BLaER1 treated with 17β-estradiol and CSF1 and Interleukin-3, amounts not matched to agents 10 nM and 100 nM (cell line): ENCODE results near the gene TMEM150B.

Experiments used
- H3K27ac ChIP-seq, 11 experiments: shearing (Covaris generic); formaldehyde crosslinking; 2 replicates each; pipeline ENCODE4 v1.8.1; 2022
- H3K27me3 ChIP-seq, 11 experiments: shearing (Covaris generic); formaldehyde crosslinking; 2 replicates each; pipeline ENCODE4 v1.8.1; 2022
- H3K36me3 ChIP-seq, 11 experiments: shearing (Covaris generic); formaldehyde crosslinking; 2 replicates each; pipeline ENCODE4 v1.8.1; 2022
- H3K4me1 ChIP-seq, 10 experiments: shearing (Covaris generic); formaldehyde crosslinking; 2 replicates each; pipeline ENCODE4 v1.8.1; 2022
- H3K4me2 ChIP-seq, 11 experiments: shearing (Covaris generic); formaldehyde crosslinking; 2 replicates each; pipeline ENCODE4 v1.8.1; 2022
- H3K4me3 ChIP-seq, 10 experiments: shearing (Covaris generic); formaldehyde crosslinking; 2 replicates each; pipeline ENCODE4 v1.8.1; 2022
- H3K9ac ChIP-seq, 11 experiments: shearing (Covaris generic); formaldehyde crosslinking; 2 replicates each; pipeline ENCODE4 v1.8.1; 2022
- H3K9me3 ChIP-seq, 11 experiments: shearing (Covaris generic); formaldehyde crosslinking; replicated peaks in 1 of 11; 2 replicates each; pipeline ENCODE4 v1.8.1; 2022
- H4K20me1 ChIP-seq, 11 experiments: shearing (Covaris generic); formaldehyde crosslinking; 2 replicates each; pipeline ENCODE4 v1.8.1; 2022
- Cebpa-rat ChIP-seq, 11 experiments: shearing (Covaris generic); IDR thresholded peaks; 2 replicates each; pipeline ENCODE4 v1.8.1; 2022

The TMEM150B gene

GRCh38 chr19:55345101-55345817, 20.1 kb upstream of the TMEM150B start:
- Histone ChIP-seq H4K20me1 (peaks cover 6 to 56% (median 10%) of the 10 kb centered on the region in 11 experiments; a peak in 14 of 22 replicates), H3K4me1 (peaks cover 19 to 86% (median 72%) of the 10 kb centered on the region in 10 experiments), H3K9ac (peak overlapping the region in 3 of 11 experiments; percentile 18 to 33 (median 19); a peak in 4 of 22 replicates), H3K9me3 (no peaks in the 10 kb centered on the region), H3K4me2 (peak overlapping the region in 3 of 11 experiments; percentile 13 to 46 (median 31); a peak in 2 of 22 replicates), H3K27me3 (no peaks in the 10 kb centered on the region), H3K4me3 (no peak overlapping the region), H3K27ac (peak overlapping the region in 1 of 11 experiments; percentile 2; a peak in 1 of 22 replicates), H3K36me3 (peaks cover 16 to 66% (median 38%) of the 10 kb centered on the region in 11 experiments)
- TF ChIP-seq Cebpa-rat (IDR thresholded peaks at IDR 0.05): no peak

DNA sequence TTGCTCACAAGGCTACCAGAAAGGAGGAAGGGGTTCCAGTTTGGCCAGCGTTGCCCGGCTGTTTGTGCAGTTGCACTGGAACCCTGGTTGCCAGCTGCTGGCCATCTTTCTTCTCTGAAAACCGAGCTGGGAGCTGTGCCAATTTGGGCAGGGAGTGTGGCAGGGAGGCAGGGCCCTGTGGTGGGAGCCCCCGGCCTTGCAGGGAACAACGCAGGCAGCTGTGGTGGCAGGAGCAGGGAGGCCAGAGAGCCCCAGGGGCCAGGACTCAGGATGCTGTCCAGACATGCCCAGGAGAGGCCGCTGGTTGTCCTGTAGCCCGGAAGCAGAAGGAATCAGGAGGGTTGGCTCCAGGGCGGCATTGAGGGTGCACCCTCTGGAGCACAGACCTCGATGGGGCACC, 19.3 kb upstream of the TMEM150B start:
- TF ChIP-seq Cebpa-rat (IDR thresholded peaks at IDR 0.05): no peak
- peaks cover 16 to 66% (median 38%) of the 10 kb centered on the region in 11 experiments for H3K36me3 ChIP-seq
- peaks cover 19 to 83% (median 71%) of the 10 kb centered on the region in 10 experiments for H3K4me1 ChIP-seq
- no peak overlapping the region for H3K4me3 ChIP-seq
- H3K4me2 ChIP-seq: peak overlapping the region in 6 of 11 experiments; percentile 13 to 46 (median 26); a peak in 8 of 22 replicates
- peak overlapping the region in 1 of 11 experiments; percentile 36; a peak in 1 of 22 replicates for H3K27ac ChIP-seq
- no peaks in the 10 kb centered on the region for H3K27me3 ChIP-seq
- H3K9me3 ChIP-seq: no peaks in the 10 kb centered on the region
- H4K20me1 ChIP-seq: peaks cover 6 to 56% (median 10%) of the 10 kb centered on the region in 11 experiments; a peak in 14 of 22 replicates
- peak overlapping the region in 6 of 11 experiments; percentile 20 to 63 (median 29); a peak in 6 of 22 replicates for H3K9ac ChIP-seq

GRCh38 chr19:55341595-55342531, 16.7 kb upstream of the TMEM150B start:
- TF ChIP-seq Cebpa-rat (IDR thresholded peaks at IDR 0.05): no peak
- peaks cover 26 to 72% (median 59%) of the 10 kb centered on the region in 10 experiments for H3K4me1 ChIP-seq
- H3K27ac ChIP-seq: peak overlapping the region in 6 of 11 experiments; percentile 7 to 57 (median 33); a peak in 11 of 22 replicates
- H3K36me3 ChIP-seq: peaks cover 16 to 52% (median 30%) of the 10 kb centered on the region in 11 experiments; a peak in 21 of 22 replicates
- H3K9ac ChIP-seq: peak overlapping the region; percentile 33 to 90 (median 65); a peak in 17 of 22 replicates
- peaks cover 6 to 46% (median 10%) of the 10 kb centered on the region in 11 experiments; a peak in 14 of 22 replicates for H4K20me1 ChIP-seq
- H3K4me2 ChIP-seq: peak overlapping the region; percentile 82 to 100 (median 97)
- peak overlapping the region; percentile 6 to 85 (median 74); a peak in 14 of 20 replicates for H3K4me3 ChIP-seq
- no peaks in the 10 kb centered on the region for H3K27me3 ChIP-seq
- no peaks in the 10 kb centered on the region for H3K9me3 ChIP-seq

DNA sequence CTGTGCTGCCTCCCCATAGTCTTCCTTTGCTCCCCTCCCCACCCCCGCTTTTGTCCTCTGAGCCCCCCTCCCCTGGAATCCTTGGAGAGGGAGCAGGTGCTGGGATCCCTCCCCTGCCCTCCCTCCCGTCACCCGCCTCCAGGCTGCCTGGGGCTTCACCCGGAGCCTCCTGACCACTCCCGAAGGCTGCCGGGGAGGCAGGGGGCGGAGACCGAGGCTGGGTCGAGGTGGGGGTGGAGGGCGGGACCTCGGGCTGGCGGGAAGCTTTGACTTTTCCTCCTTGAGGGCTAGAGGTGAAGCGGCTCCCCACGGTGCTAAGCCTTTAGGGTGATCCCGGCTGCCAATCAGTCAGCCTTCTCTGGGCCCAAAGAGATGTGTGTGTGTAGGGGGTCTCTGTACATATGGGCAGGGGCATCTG, 16.0 kb upstream of the TMEM150B start:
- Histone ChIP-seq H3K9me3 (no peaks in the 10 kb centered on the region), H3K36me3 (peaks cover 16 to 47% (median 27%) of the 10 kb centered on the region in 11 experiments; a peak in 21 of 22 replicates), H3K27me3 (no peaks in the 10 kb centered on the region), H3K27ac (peak overlapping the region in 9 of 11 experiments; percentile 77 to 87 (median 81); a peak in 14 of 22 replicates), H3K4me3 (peak overlapping the region; percentile 68 to 85 (median 77)), H3K9ac (peak overlapping the region; percentile 84 to 92 (median 89)), H4K20me1 (peaks cover 6 to 45% (median 10%) of the 10 kb centered on the region in 11 experiments; a peak in 14 of 22 replicates), H3K4me2 (peak overlapping the region; percentile 96 to 100 (median 99)), H3K4me1 (peaks cover 26 to 70% (median 57%) of the 10 kb centered on the region in 10 experiments)
- no peak for TF ChIP-seq Cebpa-rat (IDR thresholded peaks at IDR 0.05)

DNA sequence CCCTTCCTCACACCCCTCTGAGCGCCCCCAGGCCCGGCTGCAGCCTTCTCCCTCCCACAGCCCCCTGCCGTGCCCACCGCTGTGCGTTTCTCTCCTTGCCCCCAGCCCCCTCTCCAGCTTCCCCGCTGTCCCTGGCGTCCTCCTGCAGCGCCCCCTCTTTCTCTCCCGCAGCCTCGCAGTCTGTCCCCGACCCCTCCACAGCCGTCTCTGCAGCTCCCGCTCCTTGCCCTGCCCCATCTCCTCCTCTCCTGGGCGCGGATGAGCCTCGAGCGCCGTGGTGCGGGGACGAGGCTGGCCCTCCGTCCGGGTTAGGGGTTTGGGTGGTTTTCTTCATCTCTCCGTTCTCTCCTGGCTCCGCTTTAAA, 15.6 kb upstream of the TMEM150B start:
- H3K27me3 ChIP-seq: no peaks in the 10 kb centered on the region
- H3K27ac ChIP-seq: peak overlapping the region; percentile 77 to 87 (median 81)
- H3K9me3 ChIP-seq: no peaks in the 10 kb centered on the region

GRCh38 chr19:55339889-55340783, 15.0 kb upstream of the TMEM150B start:
- Histone ChIP-seq H3K9ac (peak overlapping the region; percentile 84 to 92 (median 89)), H3K4me3 (peak overlapping the region; percentile 68 to 85 (median 77)), H3K9me3 (no peaks in the 10 kb centered on the region), H3K27ac (peak overlapping the region; percentile 77 to 87 (median 81)), H3K4me1 (peaks cover 26 to 59% (median 54%) of the 10 kb centered on the region in 10 experiments), H3K27me3 (no peaks in the 10 kb centered on the region), H3K36me3 (peaks cover 16 to 36% (median 22%) of the 10 kb centered on the region in 11 experiments; a peak in 21 of 22 replicates), H4K20me1 (peaks cover 6 to 35% (median 10%) of the 10 kb centered on the region in 11 experiments; a peak in 14 of 22 replicates), H3K4me2 (peak overlapping the region; percentile 96 to 100 (median 99))
- no peak for TF ChIP-seq Cebpa-rat (IDR thresholded peaks at IDR 0.05)

More for the DNA sequence above, 15.6 kb upstream of the TMEM150B start:
- TF ChIP-seq Cebpa-rat (IDR thresholded peaks at IDR 0.05): no peak
- Histone ChIP-seq H3K4me3 (peak overlapping the region; percentile 68 to 85 (median 77)), H3K9ac (peak overlapping the region; percentile 84 to 92 (median 89)), H4K20me1 (peaks cover 6 to 41% (median 10%) of the 10 kb centered on the region in 11 experiments; a peak in 14 of 22 replicates), H3K4me2 (peak overlapping the region; percentile 96 to 100 (median 99)), H3K36me3 (peaks cover 16 to 43% (median 23%) of the 10 kb centered on the region in 11 experiments; a peak in 21 of 22 replicates), H3K4me1 (peaks cover 26 to 66% (median 57%) of the 10 kb centered on the region in 10 experiments)

DNA sequence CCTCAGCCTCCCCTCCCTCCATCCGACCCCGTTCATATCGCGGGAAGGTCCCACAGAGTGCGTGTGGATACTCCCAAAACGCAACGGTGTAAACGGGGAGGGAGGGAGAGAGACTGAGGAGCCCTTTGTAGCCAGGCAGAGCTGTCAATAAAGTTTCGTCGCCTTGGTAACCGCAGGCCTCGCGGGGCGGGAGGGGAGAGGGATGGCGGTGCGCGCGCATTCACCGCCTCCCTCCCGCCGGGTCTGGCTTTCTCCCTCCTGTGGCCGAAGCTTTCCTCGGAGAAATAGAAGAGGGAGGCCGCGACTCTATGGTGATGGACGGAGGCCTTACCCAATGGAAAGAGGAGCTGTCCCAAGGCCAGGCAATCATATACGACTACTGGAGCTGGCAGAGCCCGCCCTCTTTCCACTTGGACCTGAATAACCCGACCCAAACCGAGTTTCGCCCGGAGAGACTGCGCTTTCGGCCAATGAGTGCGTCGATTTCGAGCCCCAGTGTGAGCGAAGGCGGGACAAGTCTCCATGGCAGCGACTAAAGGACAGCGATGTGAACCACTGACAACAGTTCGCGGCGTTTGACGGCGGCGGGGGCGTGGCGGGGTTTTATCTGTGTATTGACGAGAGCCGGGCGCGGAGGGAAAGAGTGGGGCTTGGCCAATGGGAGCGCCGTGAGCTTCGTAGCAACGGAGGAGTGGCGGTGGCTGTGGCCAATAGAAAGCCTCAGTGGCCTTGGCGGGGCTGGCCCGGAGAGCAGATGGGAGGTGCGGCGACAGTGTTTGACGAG, 14.2 kb upstream of the TMEM150B start, which contains the start of gene KMT5C:
Gene KMT5C (plus strand): TSS at position 772 of the 784 bp plus-strand sequence. CDS start 2,061 bp downstream, outside the sequence.
- Histone ChIP-seq H4K20me1 (peaks cover 6 to 27% (median 8%) of the 10 kb centered on the region in 11 experiments; a peak in 14 of 22 replicates), H3K27me3 (no peaks in the 10 kb centered on the region), H3K9me3 (no peaks in the 10 kb centered on the region), H3K36me3 (peaks cover 16 to 28% (median 22%) of the 10 kb centered on the region in 11 experiments; a peak in 21 of 22 replicates), H3K4me1 (peaks cover 26 to 53% (median 47%) of the 10 kb centered on the region in 10 experiments), H3K4me3 (peak within 1 kb of the TSS; percentile 68 to 85 (median 77)), H3K27ac (peak within 1 kb of the TSS; percentile 84 to 96 (median 90)), H3K4me2 (peak within 1 kb of the TSS; percentile 97 to 100 (median 99)), H3K9ac (peak within 1 kb of the TSS; percentile 84 to 94 (median 90))
- no peak for TF ChIP-seq Cebpa-rat (IDR thresholded peaks at IDR 0.05)
